Activated B cell treated with CpG ODN at 0.5 μM for 24 hours (primary cell): ENCODE results near the gene DCAF4. TPM values are rescaled to one million over a fixed set of nuclear protein-coding genes. Genes with fewer than 3 reads are reported as not detected.
A peak's percentile ranks its signal among the peaks of the same experiment; 100 is the strongest.

Source experiments
- ATAC-seq: fragments of 200-7000 bp; cut with Tn5 transposase; one replicate; pipeline ENCODE4 v1.10.0; 2021; ENCODE audit warnings: low read depth, mild to moderate bottlenecking, moderate library complexity
- CTCF ChIA-PET: fragments of 350-600 bp; sonication (Branson Sonifier 250); formaldehyde crosslinking; loops from one replicate; lab custom pipeline; 2021; ENCODE audit warnings: antibody characterized with exemption; lab: Charles Lee
- POLR2A ChIA-PET: fragments of 350-600 bp; sonication (Branson Sonifier 250); formaldehyde crosslinking; loops from one replicate; lab custom pipeline; 2021; ENCODE audit warnings: antibody characterized with exemption; lab: Charles Lee
- DNase-seq: peaks from one replicate; pipeline ENCODE4 v3.0.0; 2022
- H3K27ac Mint-ChIP-seq: one replicate; pipeline ENCODE4 v1.8.0; 2020; ENCODE audit warnings: mixed read lengths
- H3K27me3 Mint-ChIP-seq: one replicate; pipeline ENCODE4 v1.8.0; 2021; ENCODE audit warnings: mixed read lengths
- H3K36me3 Mint-ChIP-seq: one replicate; pipeline ENCODE4 v1.8.0; 2021; ENCODE audit warnings: low read depth, mixed read lengths
- H3K4me1 Mint-ChIP-seq: one replicate; pipeline ENCODE4 v1.8.0; 2021; ENCODE audit warnings: mixed read lengths
- H3K4me3 Mint-ChIP-seq: one replicate; pipeline ENCODE4 v1.8.0; 2020; ENCODE audit warnings: mild to moderate bottlenecking, mixed read lengths
- H3K9me3 Mint-ChIP-seq: one replicate; pipeline ENCODE4 v1.8.0; 2020; ENCODE audit warnings: mixed read lengths
- intact Hi-C: fragments of 100-400 bp; cut with micrococcal nuclease; formaldehyde crosslinking; loops from one replicate; pipeline ENCODE4 v1.15.1; 2024
- total RNA-seq: library from RNA; stranded (reverse); gene quantifications from 2 replicates; pipeline ENCODE4 v1.2.3, GENCODE V29; 2022
- TF ChIP-seq, protein P1 (sequence below): fragments of 200-600 bp; IDR thresholded peaks from one replicate; pipeline ENCODE4 v1.8.0; 2022; ENCODE audit warnings: antibody characterized with exemption, mild to moderate bottlenecking

The DCAF4 gene
- total RNA-seq, 1 donor from 2014 or later, result 38.7 TPM

DNA sequence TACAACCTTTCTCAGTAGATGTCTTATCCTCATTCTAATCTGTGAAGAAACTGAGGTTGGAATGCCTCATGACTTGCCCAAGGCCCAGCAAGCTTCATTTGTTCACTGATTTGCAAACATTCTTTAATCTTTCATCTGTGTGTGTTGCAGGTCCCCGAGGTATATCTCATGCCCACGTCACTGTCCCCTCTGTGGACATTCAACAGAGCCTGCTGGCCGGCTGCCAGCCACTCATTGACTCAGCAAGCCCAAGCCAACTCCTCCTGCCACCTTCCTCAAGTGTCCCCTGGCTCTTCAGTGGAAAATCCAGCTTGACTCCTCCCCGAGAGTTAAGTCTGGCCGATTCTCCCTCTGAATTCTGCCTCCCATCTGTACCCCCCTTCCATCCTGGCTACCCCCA is 1.9 kb upstream of the DCAF4 start:
- intact Hi-C loops, result no loop called here
- H3K4me1 Mint-ChIP-seq, result peaks cover 12% of the 10 kb centered on the region
- POLR2A ChIA-PET, result no interaction called here

DNA sequence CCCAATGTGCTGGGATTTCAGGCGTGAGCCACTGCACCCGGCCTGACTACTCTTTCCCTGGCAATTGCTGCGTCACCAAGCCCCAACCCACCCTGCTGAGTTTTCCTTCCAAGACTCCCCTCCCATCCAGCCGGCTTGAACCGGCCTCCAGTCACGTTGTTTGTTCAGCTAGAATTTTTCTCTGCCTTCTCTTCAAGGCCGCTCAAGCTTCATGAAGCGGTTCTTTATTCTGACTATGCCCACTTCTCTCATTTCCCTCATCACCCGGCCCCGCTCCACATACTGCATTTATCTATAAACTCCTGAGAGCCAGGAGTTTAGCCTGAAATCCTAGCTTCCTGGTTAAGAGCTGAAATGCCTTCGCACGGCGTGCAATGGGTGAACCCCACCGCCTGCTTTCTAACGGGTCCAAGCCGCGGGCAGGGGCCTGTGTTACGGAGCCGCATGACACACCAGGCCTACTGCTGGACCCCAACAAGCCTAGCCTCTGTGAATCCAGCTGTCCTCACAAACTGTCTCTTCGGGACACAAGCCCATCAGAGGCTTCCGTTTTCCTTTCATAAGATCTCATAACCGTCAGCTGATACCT is 999 bp upstream of the DCAF4 start:
- TF ChIP-seq, protein P1, sequence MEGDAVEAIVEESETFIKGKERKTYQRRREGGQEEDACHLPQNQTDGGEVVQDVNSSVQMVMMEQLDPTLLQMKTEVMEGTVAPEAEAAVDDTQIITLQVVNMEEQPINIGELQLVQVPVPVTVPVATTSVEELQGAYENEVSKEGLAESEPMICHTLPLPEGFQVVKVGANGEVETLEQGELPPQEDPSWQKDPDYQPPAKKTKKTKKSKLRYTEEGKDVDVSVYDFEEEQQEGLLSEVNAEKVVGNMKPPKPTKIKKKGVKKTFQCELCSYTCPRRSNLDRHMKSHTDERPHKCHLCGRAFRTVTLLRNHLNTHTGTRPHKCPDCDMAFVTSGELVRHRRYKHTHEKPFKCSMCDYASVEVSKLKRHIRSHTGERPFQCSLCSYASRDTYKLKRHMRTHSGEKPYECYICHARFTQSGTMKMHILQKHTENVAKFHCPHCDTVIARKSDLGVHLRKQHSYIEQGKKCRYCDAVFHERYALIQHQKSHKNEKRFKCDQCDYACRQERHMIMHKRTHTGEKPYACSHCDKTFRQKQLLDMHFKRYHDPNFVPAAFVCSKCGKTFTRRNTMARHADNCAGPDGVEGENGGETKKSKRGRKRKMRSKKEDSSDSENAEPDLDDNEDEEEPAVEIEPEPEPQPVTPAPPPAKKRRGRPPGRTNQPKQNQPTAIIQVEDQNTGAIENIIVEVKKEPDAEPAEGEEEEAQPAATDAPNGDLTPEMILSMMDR, result no peak
- ChIA-PET POLR2A (no interaction called here), CTCF (interaction anchor here (0.6 to 1.6 kb wide), 5 partner anchors 20 to 409 kb away, joined by 3 read pairs; no protein-coding TSS in a partner anchor)
- Mint-ChIP-seq H3K9me3 (no peaks in the 10 kb centered on the region), H3K27me3 (peaks cover under 1% of the 10 kb centered on the region), H3K27ac (no peak overlapping the region), H3K36me3 (peaks cover 5% of the 10 kb centered on the region), H3K4me3 (peak overlapping the region; percentile 98), H3K4me1 (peaks cover 14% of the 10 kb centered on the region)
- no peak for DNase-seq
- no peak for ATAC-seq
- intact Hi-C loops, result no loop called here

More for the DNA sequence above, 1.9 kb upstream of the DCAF4 start:
- Mint-ChIP-seq H3K4me3 (no peak overlapping the region), H3K27me3 (peaks cover 5% of the 10 kb centered on the region), H3K9me3 (no peaks in the 10 kb centered on the region), H3K36me3 (peaks cover 5% of the 10 kb centered on the region), H3K27ac (no peak overlapping the region)
- ATAC-seq, result no peak
- TF ChIP-seq, protein P1, result no peak
- CTCF ChIA-PET, result interaction anchor here (1.6 kb wide), 1 partner anchor 408 kb away, joined by 3 read pairs; no protein-coding TSS in a partner anchor
- no peak for DNase-seq

DNA sequence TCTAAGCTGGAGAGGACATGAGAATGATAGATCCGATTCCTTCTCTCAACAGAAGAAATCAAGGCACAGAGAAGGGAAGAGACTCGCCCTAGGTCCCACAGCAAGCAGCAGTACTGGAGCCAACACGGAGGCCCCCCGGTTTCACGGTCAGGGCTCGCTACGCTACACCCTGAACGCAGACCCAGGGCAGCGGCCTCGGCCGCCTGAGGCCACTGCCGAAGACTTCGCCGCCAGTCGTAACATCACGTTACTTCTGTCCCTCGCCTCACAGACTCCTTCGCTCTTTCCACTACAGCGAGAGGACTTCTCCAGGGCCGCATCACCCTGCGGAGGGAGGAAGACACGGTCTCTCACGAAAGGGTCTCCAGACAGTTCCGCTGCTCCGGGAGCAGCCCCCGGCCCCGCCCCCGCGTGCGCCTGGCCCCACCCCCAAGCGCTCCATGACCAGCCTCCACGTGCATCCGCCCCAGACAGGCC is 411 bp upstream of the DCAF4 start:
- CTCF ChIA-PET, result interaction anchor here (0.8 to 1.6 kb wide), 5 partner anchors 21 to 410 kb away, joined by 3 to 6 read pairs (median 3); no protein-coding TSS in a partner anchor
- intact Hi-C loops, result loop anchor here (1.0 kb wide), 7 partner anchors 21 to 409 kb away; partner anchors contain the start of genes DPF3, PSEN1, RBM25 and ZFYVE1

DNA sequence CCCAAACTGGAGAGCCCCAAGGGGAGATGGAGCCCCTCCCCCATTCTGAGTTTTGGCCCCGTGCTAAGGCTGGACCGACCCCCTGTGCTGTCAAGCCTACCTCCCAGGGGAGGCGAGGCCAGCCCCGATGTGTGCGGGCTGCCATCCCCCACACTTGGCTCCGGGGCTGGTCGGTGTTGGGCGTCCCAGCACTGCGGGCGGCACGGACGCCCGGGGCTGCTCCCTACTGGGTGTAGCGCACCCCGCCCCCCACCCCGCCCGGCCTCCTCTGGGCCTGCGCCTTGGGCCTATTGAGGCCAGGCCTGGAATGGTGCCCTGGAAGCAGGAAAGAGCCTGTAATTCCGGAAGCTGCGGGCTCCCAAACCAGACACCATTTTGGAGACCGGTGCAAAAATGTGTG is 2.6 kb downstream of the DCAF4 start:
- peaks cover 11% of the 10 kb centered on the region for H3K36me3 Mint-ChIP-seq
- intact Hi-C loops, result no loop called here
- H3K4me3 Mint-ChIP-seq, result no peak overlapping the region
- ATAC-seq (no peak), DNase-seq (no peak)
- peaks cover 24% of the 10 kb centered on the region for H3K4me1 Mint-ChIP-seq
- ChIA-PET POLR2A (no interaction called here), CTCF (no interaction called here)
- H3K27ac Mint-ChIP-seq, result no peak overlapping the region
- no peaks in the 10 kb centered on the region for H3K9me3 Mint-ChIP-seq
- TF ChIP-seq, protein P1, result no peak
- no peaks in the 10 kb centered on the region for H3K27me3 Mint-ChIP-seq

More for the DNA sequence above, 411 bp upstream of the DCAF4 start:
- Mint-ChIP-seq H3K4me3 (peak overlapping the region; percentile 98), H3K36me3 (peaks cover 7% of the 10 kb centered on the region), H3K9me3 (no peaks in the 10 kb centered on the region), H3K27ac (peak overlapping the region; percentile 98), H3K27me3 (no peaks in the 10 kb centered on the region), H3K4me1 (peaks cover 17% of the 10 kb centered on the region)
- no peak for DNase-seq
- POLR2A ChIA-PET, result interaction anchor here (0.6 to 1.8 kb wide), 6 partner anchors 25 to 212 kb away, joined by 3 to 18 read pairs (median 4); partner anchors contain the start of genes DPF3, PSEN1 and RBM25
- ATAC-seq, result no peak
- TF ChIP-seq, protein P1, result no peak

DNA sequence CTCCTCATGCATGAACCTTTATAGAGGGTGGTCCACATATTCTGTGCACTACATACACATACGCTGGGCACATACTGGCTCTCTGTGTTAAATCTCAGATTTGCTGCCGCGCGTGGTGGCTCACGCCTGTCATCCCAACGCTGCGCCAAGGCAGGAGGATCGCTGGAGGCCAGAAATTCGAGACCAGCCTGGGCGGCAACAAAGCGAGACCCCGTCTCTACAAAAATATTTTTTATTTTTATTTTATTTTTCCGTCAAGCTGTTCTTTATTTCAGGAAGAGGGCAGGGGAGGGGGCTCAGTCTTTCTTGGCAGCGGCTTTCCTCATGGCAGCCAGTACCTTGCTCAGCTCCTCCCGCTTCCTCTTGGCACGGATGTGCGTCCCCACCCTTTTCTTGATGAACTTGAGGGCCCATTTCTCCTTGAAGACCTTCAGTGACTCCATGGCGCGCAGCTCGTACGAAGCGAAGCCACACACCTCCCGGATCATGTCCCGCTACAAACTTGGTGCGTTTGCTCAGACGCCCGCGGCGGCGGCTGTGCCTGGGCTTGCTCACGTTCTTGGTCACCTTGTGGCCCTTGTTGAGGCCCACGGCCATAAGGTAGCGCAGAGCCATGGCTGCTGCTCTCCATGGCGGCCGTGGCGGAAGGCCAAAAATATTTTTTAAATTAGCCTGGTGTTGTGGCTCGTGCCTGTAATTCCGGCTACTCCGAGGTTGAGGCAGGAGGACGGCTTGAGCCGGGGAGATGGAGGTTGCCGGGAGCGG is 3.2 kb downstream of the DCAF4 start:
- intact Hi-C loops, result no loop called here
- ATAC-seq (no peak), DNase-seq (no peak)
- Mint-ChIP-seq H3K9me3 (no peaks in the 10 kb centered on the region), H3K4me1 (peaks cover 24% of the 10 kb centered on the region), H3K36me3 (peaks cover 11% of the 10 kb centered on the region), H3K27ac (no peak overlapping the region), H3K27me3 (no peaks in the 10 kb centered on the region), H3K4me3 (no peak overlapping the region)
- TF ChIP-seq, protein P1, result no peak
- ChIA-PET POLR2A (interaction anchor here (0.6 kb wide), 1 partner anchor 20 kb away, joined by 3 read pairs; no protein-coding TSS in a partner anchor), CTCF (no interaction called here)
